Parietal lobe (tissue), 2 donors: Measurements from ENCODE around the gene ENKUR. TPM values are rescaled to one million over a fixed set of nuclear protein-coding genes. Genes with fewer than 3 reads are reported as not detected.

ENCODE experiments used
- small RNA-seq: library from RNA; depleted of rRNA; stranded (forward); fragments of <200 nt; gene quantifications from one replicate; pipeline ENCODE3, GENCODE V24; 2014; ENCODE audit warnings: low replicate concordance
- total RNA-seq: library from RNA; depleted of rRNA; stranded (reverse); fragments of >200 nt; gene quantifications from one replicate; pipeline ENCODE4 v1.2.3, GENCODE V29; 2014

The ENKUR gene
- 4.4 TPM for total RNA-seq

GRCh38 chr10:25015828-25016375 lies at the start of gene ENKUR:
Gene ENKUR, minus strand, starts transcription at chr10:25016158. Its CDS starts 222 bp downstream, at chr10:25015936.

GRCh38 chr10:25016376-25017153 lies 607 bp upstream of the ENKUR start, which contains the start of gene THNSL1:
Gene THNSL1, plus strand, starts transcription at chr10:25016612. Its CDS starts 6,612 bp downstream, at chr10:25023224.

GRCh38 chr10:24952143-24952706 lies 63.7 kb downstream of the ENKUR start, which contains the start of gene PRTFDC1:
Gene PRTFDC1, minus strand, starts transcription at chr10:24952606. Its CDS starts 31 bp downstream, at chr10:24952575.

Small RNAs within 50 kb of the gene (small RNA-seq; reads per million reads assigned to genes)
- not detected for gene AL512598.1

Other genes with a start within 250 kb of the ENKUR start
- 31.6 TPM for gene PRTFDC1, start 63.6 kb downstream of the ENKUR start, total RNA-seq
- 12.5 TPM for gene THNSL1, start 454 bp upstream of the ENKUR start, total RNA-seq
- gene GPR158, start 158.8 kb upstream of the ENKUR start, total RNA-seq = 7.8 TPM